Measurements from ENCODE around the gene PLEKHG4. TPM values are rescaled to one million over a fixed set of nuclear protein-coding genes. Genes with fewer than 3 reads are reported as not detected.

PLEKHG4 gene
- total RNA-seq, 1 experiment from 2014 or later: 13.9 TPM

DNA sequence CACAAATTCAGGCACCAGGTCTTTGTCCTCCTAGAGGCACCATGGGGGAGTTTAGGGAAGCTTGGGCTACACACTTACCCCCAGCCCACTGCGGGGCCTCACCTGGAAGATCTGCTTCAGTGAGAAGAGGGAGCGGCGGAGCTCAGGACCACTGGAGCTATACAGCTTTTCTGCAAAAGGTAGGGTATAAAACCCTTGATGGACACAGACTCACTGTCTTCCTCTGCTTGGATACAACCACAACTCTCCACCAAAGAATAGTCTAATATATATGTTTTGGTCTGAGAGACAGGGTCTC, 41.1 kb upstream of the PLEKHG4 start:
- H3K9ac ChIP-seq (ENCODE audit: extremely low read depth, insufficient read length, low read length): no peak overlapping the region
- H3K27ac ChIP-seq (ENCODE audit: insufficient read length, low read depth, low read length): no peak overlapping the region
- no peak for DNase-seq
- H3K4me2 ChIP-seq (ENCODE audit: insufficient read depth, insufficient read length, low read length): no peak overlapping the region
- H3K9me3 ChIP-seq (ENCODE audit: control insufficient read depth, low read depth, low read length): no peaks in the 10 kb centered on the region
- no peak overlapping the region for H3K27ac Mint-ChIP-seq
- H3K36me3 Mint-ChIP-seq (ENCODE audit: insufficient read depth in 1 of 3, low read depth in 3 of 3): peaks cover 23 to 57% (median 39%) of the 10 kb centered on the region in 3 experiments
- H2BK5ac ChIP-seq (ENCODE audit: insufficient read length, low read length): no peak overlapping the region
- no peak overlapping the region for H3K4me3 Mint-ChIP-seq
- no peaks in the 10 kb centered on the region for H3K27me3 Mint-ChIP-seq (ENCODE audit: low read depth)
- no peaks in the 10 kb centered on the region for H3K9me3 Mint-ChIP-seq
- peaks cover 11% of the 10 kb centered on the region; the same call in 1 of the 2 replicates for H3K4me1 ChIP-seq (ENCODE audit: insufficient read depth, low read length)
- peaks cover 13 to 20% of the 10 kb centered on the region in 2 experiments for H3K4me1 Mint-ChIP-seq
- H4K8ac ChIP-seq (replicated peaks; ENCODE audit: insufficient read length, low read depth, low read length): no peak overlapping the region
- H3K14ac ChIP-seq (ENCODE audit: insufficient read depth, low read length): no peak overlapping the region
- no peak overlapping the region for H2BK15ac ChIP-seq (ENCODE audit: low read depth, low read length)
- H3K23ac ChIP-seq (ENCODE audit: insufficient read length, low read depth, low read length): no peak overlapping the region
- no peak overlapping the region for H4K91ac ChIP-seq (ENCODE audit: insufficient read length, low read depth, low read length)
- H3K4ac ChIP-seq (ENCODE audit: low read depth, low read length): no peak overlapping the region
- H3K23me2 ChIP-seq (ENCODE audit: insufficient read length, low read depth, low read length, poor library complexity, severe bottlenecking): no peaks in the 10 kb centered on the region
- H4K5ac ChIP-seq (ENCODE audit: insufficient read length, low read depth, low read length): no peak overlapping the region
- no peak overlapping the region for H3K56ac ChIP-seq (ENCODE audit: insufficient read length, low read depth, low read length)
- H3K79me1 ChIP-seq (ENCODE audit: insufficient read depth, low read depth, low read length, poor library complexity, severe bottlenecking): peaks cover 4% of the 10 kb centered on the region
- no peak overlapping the region for H2AK5ac ChIP-seq (ENCODE audit: insufficient read length, low read length)
- H2BK20ac ChIP-seq (ENCODE audit: low read depth, low read length, poor library complexity, severe bottlenecking): no peak overlapping the region
- H3T11ph ChIP-seq (ENCODE audit: low read length): no peak overlapping the region
- no peaks in the 10 kb centered on the region for H3K27me3 ChIP-seq (ENCODE audit: insufficient read depth, low read length)
- H2AFZ ChIP-seq (ENCODE audit: low read length): no peak overlapping the region
- peaks cover 3% of the 10 kb centered on the region for H4K20me1 ChIP-seq (ENCODE audit: control insufficient read depth, insufficient read depth, insufficient read length)
- no CpG with 5 or more reads among the region's 3 CpGs for WGBS (ENCODE audit: extremely low coverage, insufficient read length, low lambda C conversion rate)
- no peak for TF ChIP-seq CTCF (conservative IDR thresholded peaks at IDR 0.05)
- no peaks in the 10 kb centered on the region for H3K79me2 ChIP-seq (ENCODE audit: insufficient read depth, low read length)
- no peak overlapping the region for H2BK12ac ChIP-seq (ENCODE audit: insufficient read length, low read depth, low read length)
- no peak overlapping the region for H2BK120ac ChIP-seq (ENCODE audit: low read depth, low read length, poor library complexity, severe bottlenecking)
- H3K18ac ChIP-seq (ENCODE audit: insufficient read length, low read depth, low read length): no peak overlapping the region

All from H9 (cell line).